ENCODE results near the gene RBBP6. TPM values are rescaled to one million over a fixed set of nuclear protein-coding genes. Genes with fewer than 3 reads are reported as not detected.
A peak's percentile ranks its signal among the peaks of the same experiment; 100 is the strongest.
"Not testable (repeated sequence)": the region's sequence is repeated elsewhere in the genome, so short reads cannot be mapped to it uniquely, and the experiment has no call there.

The RBBP6 gene
- polyA plus RNA-seq, 2 of the 4 experiments (the other 2 are of a cell fraction) = 25.0 to 49.3 TPM

GRCh38 chr16:24571096-24571495, 31.7 kb downstream of the RBBP6 start:
- no peak for FAIRE-seq

GRCh38 chr16:24572069-24572468, 32.7 kb downstream of the RBBP6 start:
- FAIRE-seq = no peak
- no peak for ATAC-seq
- Histone ChIP-seq H3K4me2 (no peak overlapping the region), H3K27ac (no peak overlapping the region), H3K4me1 (0 out of 3 replicates have a peak, but pooled peaks cover 3% of the 10 kb centered on the region), H3K9me3 (no peaks in the 10 kb centered on the region), H3K4me3 (no peak overlapping the region)
- peak; percentile 75 for TF ChIP-seq MAFK (IDR thresholded peaks at IDR 0.05; ENCODE audit: partially characterized antibody)
- no peak for TF ChIP-seq HEYL (CRISPR knock-in tag; IDR thresholded peaks at IDR 0.05)
- ChIA-PET CTCF (interaction anchor here (0.6 to 1.1 kb wide), 2 partner anchors 113 to 336 kb away, joined by 3 read pairs; no protein-coding TSS in a partner anchor), POLR2A (no interaction called here)
- no peak for DNase-seq (ENCODE audit: low read depth in 1 of 2, low spot score in 1 of 2)
- 91% methylated on average over 2 of the region's 2 CpGs for WGBS (ENCODE audit: missing lambda C conversion rate)

More at GRCh38 chr16:24571096-24571495, 31.7 kb downstream of the RBBP6 start:
- no peak for TF ChIP-seq ZFP36 (IDR thresholded peaks at IDR 0.05; ENCODE audit: borderline replicate concordance, partially characterized antibody)
- TF ChIP-seq SREBF2 (IDR thresholded peaks at IDR 0.05) = no peak
- CTCF ChIA-PET = interaction anchor here (1.3 kb wide), 1 partner anchor 54 kb away, joined by 3 read pairs; no protein-coding TSS in a partner anchor
- POLR2A ChIA-PET = no interaction called here
- no peak for DNase-seq (ENCODE audit: low read depth in 1 of 2, low spot score in 1 of 2)
- no peak for ATAC-seq
- Histone ChIP-seq H3K4me3 (no peak overlapping the region), H3K27ac (no peak overlapping the region), H3K4me2 (no peak overlapping the region), H3K9me3 (no peaks in the 10 kb centered on the region), H3K4me1 (0 out of 3 replicates have a peak, but pooled peaks cover 3% of the 10 kb centered on the region)
- 86% methylated on average over 6 of the region's 6 CpGs for WGBS (ENCODE audit: missing lambda C conversion rate)

DNA sequence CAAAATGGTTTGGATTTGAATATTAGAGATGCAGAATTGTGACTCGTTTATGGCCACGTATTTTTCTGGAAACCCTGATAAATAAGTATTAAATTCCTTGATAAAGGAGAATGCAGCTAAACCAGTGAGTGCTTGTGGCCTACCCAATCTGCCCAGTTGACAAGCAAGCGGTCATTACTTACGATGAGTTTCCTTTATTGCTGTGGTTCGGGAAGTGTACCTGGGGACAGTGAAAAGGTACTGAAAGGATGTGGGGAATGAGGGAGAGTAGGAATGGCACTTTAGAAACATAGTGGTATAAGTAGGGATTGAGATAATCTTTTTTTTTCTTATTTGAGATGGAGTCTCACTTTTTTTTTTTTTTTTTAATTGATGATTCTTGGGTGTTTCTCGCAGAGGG, 33.8 kb downstream of the RBBP6 start:
- H3K4me1 ChIP-seq = 0 out of 3 replicates have a peak, but pooled peaks cover 3% of the 10 kb centered on the region
- no peak for ATAC-seq
- no peaks in the 10 kb centered on the region for H3K9me3 ChIP-seq
- CTCF ChIA-PET = interaction anchor here (1.1 kb wide), 1 partner anchor 112 kb away, joined by 3 read pairs; no protein-coding TSS in a partner anchor
- TF ChIP-seq CHD4 (IDR thresholded peaks at IDR 0.05; ENCODE audit: borderline replicate concordance) (no peak), MAZ (IDR thresholded peaks at IDR 0.05; ENCODE audit: borderline replicate concordance, low read depth, low read length) (no peak)
- DNase-seq (ENCODE audit: low read depth in 1 of 2, low spot score in 1 of 2) = no peak
- no peak overlapping the region for H3K4me3 ChIP-seq
- POLR2A ChIA-PET = no interaction called here
- FAIRE-seq = no peak
- H3K4me2 ChIP-seq = no peak overlapping the region
- no peak overlapping the region for H3K27ac ChIP-seq
- WGBS (ENCODE audit: missing lambda C conversion rate) = 84% methylated on average over 6 of the region's 6 CpGs

GRCh38 chr16:24574515-24575485, 35.4 kb downstream of the RBBP6 start:
- FAIRE-seq; DNase-seq (ENCODE audit: low read depth in 1 of 2, low spot score in 1 of 2); H3K9me3 ChIP-seq; H3K27ac ChIP-seq; ATAC-seq; CTCF ChIA-PET; H3K4me2 ChIP-seq; H3K4me3 ChIP-seq; H3K4me1 ChIP-seq; POLR2A ChIA-PET: not testable (repeated sequence)
- WGBS (ENCODE audit: missing lambda C conversion rate) = 92% methylated on average over 20 of the region's 66 CpGs

GRCh38 chr16:24575791-24576190, 36.4 kb downstream of the RBBP6 start:
- ATAC-seq; POLR2A ChIA-PET; H3K4me1 ChIP-seq; FAIRE-seq; H3K9me3 ChIP-seq; H3K4me2 ChIP-seq; DNase-seq (ENCODE audit: low read depth in 1 of 2, low spot score in 1 of 2); H3K4me3 ChIP-seq: not testable (repeated sequence)
- H3K27ac ChIP-seq = 0 out of 6 replicates have a peak overlapping the region, but pooled peaks of 1 of the 2 experiments have one; percentile 40
- WGBS (ENCODE audit: missing lambda C conversion rate) = 89% methylated on average over 4 of the region's 4 CpGs
- CTCF ChIA-PET = interaction anchor here (1.1 to 1.8 kb wide), 4 partner anchors 9 to 259 kb away, joined by 3 to 5 read pairs (median 4); no protein-coding TSS in a partner anchor

GRCh38 chr16:24577167-24577566, 37.8 kb downstream of the RBBP6 start:
- CTCF ChIA-PET = interaction anchor here (1.2 to 3.1 kb wide), 5 partner anchors 9 to 257 kb away, joined by 3 to 20 read pairs (median 5); no protein-coding TSS in a partner anchor

More at GRCh38 chr16:24577167-24577566, 37.8 kb downstream of the RBBP6 start:
- Histone ChIP-seq H3K9me3 (no peaks in the 10 kb centered on the region), H3K4me2 (no peak overlapping the region), H3K4me1 (0 out of 3 replicates have a peak, but pooled peaks cover 3% of the 10 kb centered on the region), H3K27ac (peak overlapping the region in 1 of 2 experiments; percentile 5; a peak in 2 of 6 replicates), H3K4me3 (no peak overlapping the region)
- WGBS (ENCODE audit: missing lambda C conversion rate) = 92% methylated on average over 11 of the region's 11 CpGs
- DNase-seq (ENCODE audit: low read depth in 1 of 2, low spot score in 1 of 2) (no peak), ATAC-seq (no peak; a peak in 1 of 6 replicates), FAIRE-seq (no peak)
- POLR2A ChIA-PET = no interaction called here
- TF ChIP-seq, protein P1, sequence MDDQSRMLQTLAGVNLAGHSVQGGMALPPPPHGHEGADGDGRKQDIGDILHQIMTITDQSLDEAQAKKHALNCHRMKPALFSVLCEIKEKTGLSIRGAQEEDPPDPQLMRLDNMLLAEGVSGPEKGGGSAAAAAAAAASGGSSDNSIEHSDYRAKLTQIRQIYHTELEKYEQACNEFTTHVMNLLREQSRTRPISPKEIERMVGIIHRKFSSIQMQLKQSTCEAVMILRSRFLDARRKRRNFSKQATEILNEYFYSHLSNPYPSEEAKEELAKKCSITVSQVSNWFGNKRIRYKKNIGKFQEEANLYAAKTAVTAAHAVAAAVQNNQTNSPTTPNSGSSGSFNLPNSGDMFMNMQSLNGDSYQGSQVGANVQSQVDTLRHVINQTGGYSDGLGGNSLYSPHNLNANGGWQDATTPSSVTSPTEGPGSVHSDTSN (IDR thresholded peaks at IDR 0.05) = no peak
- TF ChIP-seq ZFP36 (IDR thresholded peaks at IDR 0.05; ENCODE audit: borderline replicate concordance, partially characterized antibody) (no peak), MAZ (IDR thresholded peaks at IDR 0.05; ENCODE audit: borderline replicate concordance, low read depth, low read length) (no peak), CEBPB (IDR thresholded peaks at IDR 0.05) (no peak)

Measured in A549 (cell line).